ENCODE data around the gene AMZ1. TPM values are rescaled to one million over a fixed set of nuclear protein-coding genes. Genes with fewer than 3 reads are reported as not detected.

AMZ1 gene
- total RNA-seq, 1 experiment from 2014 or later: 0.74 TPM

DNA sequence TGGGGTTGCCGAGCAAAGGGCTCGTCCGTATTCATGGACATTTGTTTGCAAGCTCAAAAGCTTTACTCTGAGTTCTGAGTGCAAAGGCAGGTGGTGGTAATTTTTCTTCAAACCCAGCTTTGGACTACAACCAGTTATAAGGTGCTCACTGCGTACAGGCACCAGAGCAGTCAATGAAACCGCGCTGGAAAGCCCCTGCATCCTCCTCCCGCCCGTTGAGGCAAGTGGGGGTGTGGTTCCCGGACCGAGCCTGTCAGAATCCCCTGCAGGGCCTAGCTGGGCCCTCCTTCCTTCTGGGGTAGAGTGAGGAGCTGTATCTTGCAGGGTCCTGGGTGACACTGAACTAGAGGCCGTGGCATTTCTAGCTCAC is 22.3 kb downstream of the AMZ1 start:
- H3K9ac ChIP-seq (ENCODE audit: extremely low read depth, insufficient read length, low read length): no peak overlapping the region
- TF ChIP-seq, protein P1, sequence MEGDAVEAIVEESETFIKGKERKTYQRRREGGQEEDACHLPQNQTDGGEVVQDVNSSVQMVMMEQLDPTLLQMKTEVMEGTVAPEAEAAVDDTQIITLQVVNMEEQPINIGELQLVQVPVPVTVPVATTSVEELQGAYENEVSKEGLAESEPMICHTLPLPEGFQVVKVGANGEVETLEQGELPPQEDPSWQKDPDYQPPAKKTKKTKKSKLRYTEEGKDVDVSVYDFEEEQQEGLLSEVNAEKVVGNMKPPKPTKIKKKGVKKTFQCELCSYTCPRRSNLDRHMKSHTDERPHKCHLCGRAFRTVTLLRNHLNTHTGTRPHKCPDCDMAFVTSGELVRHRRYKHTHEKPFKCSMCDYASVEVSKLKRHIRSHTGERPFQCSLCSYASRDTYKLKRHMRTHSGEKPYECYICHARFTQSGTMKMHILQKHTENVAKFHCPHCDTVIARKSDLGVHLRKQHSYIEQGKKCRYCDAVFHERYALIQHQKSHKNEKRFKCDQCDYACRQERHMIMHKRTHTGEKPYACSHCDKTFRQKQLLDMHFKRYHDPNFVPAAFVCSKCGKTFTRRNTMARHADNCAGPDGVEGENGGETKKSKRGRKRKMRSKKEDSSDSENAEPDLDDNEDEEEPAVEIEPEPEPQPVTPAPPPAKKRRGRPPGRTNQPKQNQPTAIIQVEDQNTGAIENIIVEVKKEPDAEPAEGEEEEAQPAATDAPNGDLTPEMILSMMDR (conservative IDR thresholded peaks at IDR 0.05): no peak
- H3K79me2 ChIP-seq (ENCODE audit: insufficient read depth, low read length): no peaks in the 10 kb centered on the region
- H3K27me3 ChIP-seq (ENCODE audit: insufficient read depth, low read length): no peaks in the 10 kb centered on the region
- H4K20me1 ChIP-seq (ENCODE audit: control insufficient read depth, insufficient read depth, insufficient read length): no peaks in the 10 kb centered on the region
- H3K4me2 ChIP-seq (ENCODE audit: insufficient read depth, insufficient read length, low read length): no peak overlapping the region
- no CpG with 5 or more reads among the region's 11 CpGs for WGBS (ENCODE audit: extremely low coverage, insufficient read length, low lambda C conversion rate)
- no peak overlapping the region for H2BK5ac ChIP-seq (ENCODE audit: insufficient read length, low read length)
- no peak overlapping the region; a peak in 1 of 5 replicates for H3K4me3 Mint-ChIP-seq
- no peaks in the 10 kb centered on the region for H3K79me1 ChIP-seq (ENCODE audit: insufficient read depth, low read depth, low read length, poor library complexity, severe bottlenecking)
- no peak overlapping the region for H3K23ac ChIP-seq (ENCODE audit: insufficient read length, low read depth, low read length)
- H3K23me2 ChIP-seq (ENCODE audit: insufficient read length, low read depth, low read length, poor library complexity, severe bottlenecking): no peaks in the 10 kb centered on the region
- no peak overlapping the region for H3K14ac ChIP-seq (ENCODE audit: insufficient read depth, low read length)
- no peak overlapping the region for H3T11ph ChIP-seq (ENCODE audit: low read length)
- no peak overlapping the region for H3K4ac ChIP-seq (ENCODE audit: low read depth, low read length)
- H2AK5ac ChIP-seq (ENCODE audit: insufficient read length, low read length): no peak overlapping the region
- H2AFZ ChIP-seq (ENCODE audit: low read length): no peak overlapping the region
- no peaks in the 10 kb centered on the region for H3K9me3 ChIP-seq (ENCODE audit: control insufficient read depth, low read depth, low read length)
- no peak overlapping the region for H4K5ac ChIP-seq (ENCODE audit: insufficient read length, low read depth, low read length)
- H3K4me1 Mint-ChIP-seq: peaks cover 17 to 20% of the 10 kb centered on the region in 2 experiments
- H3K27ac ChIP-seq (ENCODE audit: insufficient read length, low read depth, low read length): no peak overlapping the region
- no peak overlapping the region for H2BK15ac ChIP-seq (ENCODE audit: low read depth, low read length)
- no peaks in the 10 kb centered on the region; a peak in 1 of 5 replicates for H3K9me3 Mint-ChIP-seq
- H4K91ac ChIP-seq (ENCODE audit: insufficient read length, low read depth, low read length): no peak overlapping the region
- no peak overlapping the region for H2BK20ac ChIP-seq (ENCODE audit: low read depth, low read length, poor library complexity, severe bottlenecking)
- H2BK12ac ChIP-seq (ENCODE audit: insufficient read length, low read depth, low read length): no peak overlapping the region
- H3K18ac ChIP-seq (ENCODE audit: insufficient read length, low read depth, low read length): no peak overlapping the region
- peaks cover 1% of the 10 kb centered on the region for H3K27me3 Mint-ChIP-seq (ENCODE audit: low read depth)
- H2BK120ac ChIP-seq (ENCODE audit: low read depth, low read length, poor library complexity, severe bottlenecking): no peak overlapping the region
- DNase-seq: no peak
- no peaks in the 10 kb centered on the region for H3K4me1 ChIP-seq (ENCODE audit: insufficient read depth, low read length)
- no peak overlapping the region for H3K56ac ChIP-seq (ENCODE audit: insufficient read length, low read depth, low read length)
- no peak overlapping the region for H3K27ac Mint-ChIP-seq
- no peak overlapping the region for H4K8ac ChIP-seq (replicated peaks; ENCODE audit: insufficient read length, low read depth, low read length)
- peaks cover 4 to 18% (median 16%) of the 10 kb centered on the region in 3 experiments for H3K36me3 Mint-ChIP-seq (ENCODE audit: insufficient read depth in 1 of 3, low read depth in 3 of 3)

Data from H9 (cell line).